Epidermal melanocyte (primary cell): ENCODE results near the gene GYPA.
"Not testable (repeated sequence)": the region's sequence is repeated elsewhere in the genome, so short reads cannot be mapped to it uniquely, and the experiment has no call there.

Source experiments
- DNase-seq: peaks from one replicate; pipeline ENCODE4 v3.0.0; 2011; ENCODE audit warnings: low spot score; ENCODE audit not compliant: insufficient read length

Gene GYPA

DNA sequence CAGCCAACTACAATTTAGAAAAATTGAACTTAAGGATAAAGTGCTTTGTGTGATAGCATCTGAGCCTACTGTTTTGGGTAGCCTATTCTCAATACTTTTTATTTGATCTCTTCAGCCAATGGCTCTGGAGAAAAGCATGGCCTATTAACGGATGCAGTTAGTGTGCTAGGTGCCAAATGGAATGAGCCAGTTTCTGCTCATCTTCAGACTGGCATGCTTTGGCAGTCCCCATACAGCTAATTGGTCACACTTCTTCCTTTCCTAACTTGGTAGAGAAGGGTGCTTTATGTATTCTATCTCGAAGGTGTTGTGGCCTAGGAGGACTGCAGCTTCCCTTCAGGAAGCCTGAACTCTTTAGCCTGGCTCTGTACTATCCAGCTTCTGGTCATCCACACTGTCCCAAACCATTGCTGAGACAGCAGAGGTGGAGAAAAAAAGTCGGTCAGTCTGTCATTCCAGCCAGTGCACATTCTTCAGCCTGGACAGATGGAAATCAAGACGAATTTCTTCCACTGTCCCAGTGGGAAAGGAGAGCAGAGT lies 11.1 kb downstream of the GYPA start:
- not testable (repeated sequence) for DNase-seq

DNA sequence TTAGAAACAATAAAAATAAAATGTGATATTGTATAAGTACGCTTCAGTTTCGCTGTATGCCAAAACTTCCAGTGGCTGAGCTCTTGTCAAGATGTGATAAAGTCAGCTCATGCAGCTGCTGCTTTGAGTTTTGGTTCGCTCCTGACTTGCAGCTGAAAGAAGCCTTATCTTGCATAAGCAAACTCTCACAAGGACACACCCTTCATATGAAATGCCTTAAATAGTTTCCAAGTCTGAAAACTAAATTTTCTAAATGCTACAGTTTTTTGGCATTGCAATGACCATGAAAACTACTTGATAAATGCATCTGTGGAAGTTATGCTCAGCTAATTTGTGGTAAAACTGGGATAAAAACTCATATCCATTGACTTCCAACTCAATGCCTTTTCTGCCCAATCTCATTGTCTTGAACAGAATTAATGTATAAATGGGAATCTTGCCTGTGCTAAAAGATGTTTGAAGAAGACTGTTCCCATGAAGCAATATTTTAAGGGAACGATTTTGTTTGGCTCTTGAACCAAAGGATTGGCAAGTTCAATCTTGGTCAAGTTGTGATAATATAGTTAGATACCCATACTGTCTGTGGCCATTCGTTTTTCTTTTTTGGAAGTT lies 11.7 kb downstream of the GYPA start:
- DNase-seq, result not testable (repeated sequence)

DNA sequence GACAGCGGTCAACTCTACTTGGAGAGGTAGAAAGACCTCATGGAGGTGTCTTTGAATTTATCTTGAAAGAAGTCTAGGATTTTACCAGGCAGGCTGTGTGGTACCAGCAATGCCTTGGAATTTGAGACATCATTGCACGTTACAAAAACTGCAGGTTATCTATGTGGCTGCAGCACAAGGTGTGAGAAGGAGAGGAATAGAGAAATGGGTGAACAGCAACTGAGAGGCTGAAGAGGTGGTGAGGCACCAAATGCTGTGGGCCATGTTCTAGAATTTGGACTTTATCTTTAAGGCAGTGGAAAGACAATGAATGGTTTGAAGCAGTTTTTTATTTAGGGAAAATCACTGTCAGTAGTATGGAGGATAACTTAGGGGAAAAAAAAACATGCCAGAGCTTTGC lies 15.4 kb downstream of the GYPA start:
- DNase-seq, result not testable (repeated sequence)

DNA sequence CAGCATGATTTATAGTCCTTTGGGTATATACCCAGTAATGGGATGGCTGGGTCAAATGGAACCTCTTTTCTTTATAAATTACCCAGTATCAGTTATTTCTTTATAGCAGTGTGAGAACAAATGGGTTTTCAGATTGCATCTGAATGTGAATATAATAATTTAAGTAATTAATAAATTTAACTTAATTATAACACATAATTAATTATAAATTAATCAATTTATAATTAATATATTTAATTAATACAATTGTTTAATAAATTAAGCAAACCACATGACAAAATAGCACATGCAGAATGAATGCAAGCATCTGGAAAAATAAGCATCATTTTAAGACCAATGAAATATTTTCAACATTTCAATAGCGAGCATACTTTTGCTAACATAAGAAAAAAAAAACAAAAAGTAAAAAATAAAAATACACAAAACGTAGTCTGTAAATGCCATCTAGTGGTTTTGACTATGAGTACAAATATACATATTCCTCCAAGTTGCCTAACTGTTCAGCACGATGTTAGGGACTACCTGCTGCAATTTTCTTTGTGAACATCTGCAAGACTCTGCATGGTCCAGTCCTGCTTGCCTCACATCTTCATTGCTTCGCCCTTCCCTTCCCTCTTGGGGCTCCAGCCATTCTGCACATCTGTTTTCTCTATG lies 16.4 kb downstream of the GYPA start:
- DNase-seq, result not testable (repeated sequence)

DNA sequence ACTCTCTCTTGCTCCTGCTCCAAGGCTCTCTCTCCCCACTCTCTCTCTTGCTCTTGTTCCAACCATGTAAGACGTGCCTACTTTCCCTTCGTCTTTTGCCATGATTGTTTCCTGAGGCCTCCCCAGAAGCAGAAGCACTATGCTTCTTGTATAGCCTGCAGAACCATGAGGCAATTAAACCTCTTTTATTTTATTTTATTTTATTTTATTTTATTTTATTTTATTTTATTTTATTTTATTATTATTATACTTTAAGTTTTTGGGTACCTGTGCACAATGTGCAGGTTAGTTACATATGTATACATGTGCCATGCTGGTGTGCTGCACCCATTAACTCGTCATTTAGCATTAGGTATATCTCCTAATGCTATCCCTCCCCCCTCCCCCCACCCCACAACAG lies 17.2 kb downstream of the GYPA start:
- DNase-seq, result not testable (repeated sequence)

DNA sequence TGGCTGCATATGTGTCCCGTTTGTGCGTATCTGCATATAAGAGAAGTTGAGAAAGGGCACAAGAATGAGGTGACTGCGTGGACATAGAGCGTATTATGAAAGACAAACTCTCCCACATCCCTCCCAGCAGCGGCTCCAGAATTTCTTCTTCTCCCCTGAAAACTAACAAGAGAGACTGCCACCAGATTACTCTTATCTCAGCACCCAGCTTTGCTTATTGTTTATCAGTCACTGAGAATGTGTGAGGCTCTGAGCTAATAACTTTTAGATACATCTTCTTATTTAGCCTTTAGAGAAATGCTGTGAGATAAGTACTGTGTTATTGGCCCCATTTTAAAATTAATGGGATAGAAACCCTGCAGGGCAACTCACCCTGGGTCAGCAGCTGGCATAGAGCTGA lies 20.8 kb downstream of the GYPA start:
- DNase-seq, result not testable (repeated sequence)

DNA sequence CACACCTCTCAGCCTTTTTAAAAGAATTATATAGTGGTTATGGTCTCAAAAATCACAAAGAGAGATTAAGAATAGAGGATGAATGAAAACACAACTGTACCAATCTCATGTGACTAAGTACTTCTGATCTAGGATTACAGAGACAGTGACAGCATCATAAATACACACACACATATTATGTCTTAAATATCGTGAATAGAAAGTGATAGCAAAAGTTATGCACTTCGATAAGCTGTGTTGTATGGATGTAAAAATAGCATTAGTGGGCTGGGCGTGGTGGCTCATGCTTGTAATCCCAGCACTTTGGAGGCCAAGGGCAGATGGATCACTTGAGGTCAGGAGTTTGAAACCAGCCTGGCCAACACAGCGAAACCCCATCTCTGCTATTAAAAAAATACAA lies 25.0 kb downstream of the GYPA start:
- DNase-seq, result no peak

DNA sequence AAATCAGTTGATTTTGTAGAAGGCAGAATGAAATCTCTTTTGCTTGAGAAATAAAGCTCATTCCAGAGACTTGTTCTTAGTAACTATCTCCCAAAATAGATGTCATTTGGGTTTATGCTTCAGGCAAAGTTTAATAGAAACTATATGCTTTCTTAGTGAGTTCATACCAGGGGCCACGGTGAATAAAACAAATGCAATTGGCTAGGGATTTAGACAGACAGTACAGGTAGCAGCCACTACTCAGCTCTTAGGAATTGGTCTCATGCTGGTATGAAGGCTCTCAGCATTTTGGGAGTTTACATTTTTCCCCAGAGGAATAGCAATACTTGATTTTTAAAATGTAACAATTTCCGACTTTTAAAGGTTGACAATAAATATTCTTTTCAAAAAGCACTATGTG lies 27.0 kb downstream of the GYPA start:
- no peak for DNase-seq

DNA sequence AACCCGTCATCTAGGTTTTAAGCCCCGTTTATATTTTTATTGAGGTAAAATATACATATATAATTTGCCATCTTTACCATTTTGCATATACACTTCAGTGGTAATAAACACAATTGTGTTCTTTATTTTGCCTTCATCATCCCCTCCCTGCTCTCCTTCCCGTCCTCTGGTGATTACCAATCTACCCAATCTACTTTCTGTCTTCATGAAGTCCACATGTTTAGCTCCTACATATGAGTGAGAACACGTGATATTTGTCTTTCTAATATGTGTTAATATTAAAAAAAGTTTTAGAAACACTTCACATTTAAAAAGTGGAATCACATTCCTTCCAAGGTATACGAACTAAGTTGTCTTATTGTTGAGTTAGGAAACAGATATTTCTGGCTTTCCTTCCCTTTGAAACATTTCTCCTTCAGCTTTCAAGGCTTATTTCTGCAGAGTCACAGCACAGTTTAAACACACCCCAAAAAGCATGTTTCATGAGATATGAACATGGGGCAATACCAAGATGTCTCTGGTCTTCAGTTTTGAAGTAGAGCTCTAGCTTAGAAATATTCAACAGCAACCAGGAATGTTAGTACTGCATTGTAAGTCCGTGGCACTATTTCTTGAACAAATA lies 35.9 kb downstream of the GYPA start:
- DNase-seq, result no peak

DNA sequence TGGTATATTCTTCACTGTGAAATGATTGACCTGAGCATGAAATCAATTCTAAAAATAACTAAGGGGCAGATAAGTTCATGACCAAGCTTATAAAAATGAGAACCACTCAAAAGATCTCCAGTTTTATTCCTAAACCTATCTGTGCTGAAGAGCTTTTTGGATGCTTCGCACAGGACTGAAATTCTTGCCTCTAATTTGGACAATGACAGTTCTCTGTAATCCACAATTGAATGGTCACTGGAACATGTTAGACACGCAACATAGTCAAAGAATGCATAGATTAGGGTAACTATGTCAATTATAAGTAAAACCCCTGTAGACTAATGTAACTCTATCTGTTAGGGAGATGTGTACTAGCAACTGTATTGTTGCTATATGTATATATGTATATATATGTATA lies 42.7 kb downstream of the GYPA start:
- not testable (repeated sequence) for DNase-seq

DNA sequence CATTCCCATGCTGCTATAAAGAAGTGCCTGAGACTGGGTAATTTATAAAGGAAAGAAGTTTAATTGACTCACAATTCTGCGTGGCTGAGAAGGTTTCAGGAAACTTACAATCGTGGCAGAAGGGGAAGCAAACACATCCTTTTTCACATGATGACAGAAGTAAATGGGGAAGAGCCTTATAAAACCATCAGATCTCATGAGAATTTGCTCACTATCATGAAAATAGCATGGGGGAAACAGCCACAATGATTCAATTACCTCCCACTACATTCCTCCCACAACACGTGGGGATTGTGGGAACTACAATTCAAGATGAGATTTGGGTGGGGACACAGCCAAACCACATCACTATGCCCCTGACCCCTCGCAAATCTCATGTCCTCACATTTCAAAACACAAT lies 46.5 kb downstream of the GYPA start:
- DNase-seq, result not testable (repeated sequence)

DNA sequence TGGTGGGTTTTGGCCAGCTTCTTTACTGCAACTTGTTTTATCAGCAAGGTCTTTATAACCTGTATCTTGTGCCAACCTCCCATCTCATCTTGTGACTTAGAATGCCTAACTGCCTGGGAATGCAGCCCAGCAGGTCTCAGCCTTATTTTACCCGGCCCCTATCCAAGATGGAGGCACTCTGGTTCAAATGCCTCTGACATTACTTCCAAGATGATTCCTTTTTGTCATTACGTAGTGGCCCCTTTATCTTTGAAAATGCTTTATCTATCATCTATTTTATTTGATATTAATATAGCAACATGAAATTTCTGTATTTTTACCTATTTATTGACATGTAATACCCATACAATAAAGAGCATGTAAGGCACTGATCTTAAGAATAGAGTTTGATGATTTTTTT lies 49.3 kb downstream of the GYPA start:
- DNase-seq, result not testable (repeated sequence)

DNA sequence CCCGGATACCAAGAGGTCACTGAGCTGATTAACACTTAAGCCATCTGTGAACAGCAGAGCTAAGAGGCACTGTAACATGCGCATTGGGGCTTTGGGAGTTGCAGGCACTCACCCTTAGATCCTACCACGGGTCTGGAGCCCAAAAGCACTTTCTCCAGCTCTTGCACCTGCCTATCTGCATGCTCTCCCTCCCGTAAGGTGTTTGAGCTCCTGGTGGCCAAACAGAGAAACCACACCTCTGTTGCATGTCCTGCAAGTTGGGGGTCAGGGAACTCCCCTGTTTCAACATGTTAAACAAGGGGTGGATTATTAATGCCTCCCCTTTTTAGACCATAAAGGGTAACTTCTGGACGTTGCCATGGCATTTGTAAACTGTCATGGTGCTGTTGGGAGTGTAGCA lies 49.8 kb downstream of the GYPA start:
- DNase-seq, result no peak

DNA sequence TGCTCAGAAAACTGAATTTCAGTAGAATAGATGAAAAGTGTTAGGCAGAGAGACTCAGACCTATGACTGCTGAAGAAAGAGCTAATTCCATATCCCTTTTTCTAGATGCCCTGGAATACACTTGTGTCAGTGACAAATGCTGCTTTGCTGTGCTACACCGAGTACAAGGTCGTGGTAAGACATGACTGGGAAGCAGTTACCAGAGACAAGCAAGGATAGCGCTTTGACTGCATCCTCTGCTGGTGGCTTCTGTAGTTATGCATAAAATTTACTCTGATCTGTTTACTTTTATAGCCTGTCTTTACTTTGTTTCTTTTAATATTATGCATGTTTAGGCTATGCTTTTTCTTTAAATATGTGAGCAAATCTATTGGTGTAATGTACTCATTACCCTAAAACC lies 58.5 kb downstream of the GYPA start:
- not testable (repeated sequence) for DNase-seq

DNA sequence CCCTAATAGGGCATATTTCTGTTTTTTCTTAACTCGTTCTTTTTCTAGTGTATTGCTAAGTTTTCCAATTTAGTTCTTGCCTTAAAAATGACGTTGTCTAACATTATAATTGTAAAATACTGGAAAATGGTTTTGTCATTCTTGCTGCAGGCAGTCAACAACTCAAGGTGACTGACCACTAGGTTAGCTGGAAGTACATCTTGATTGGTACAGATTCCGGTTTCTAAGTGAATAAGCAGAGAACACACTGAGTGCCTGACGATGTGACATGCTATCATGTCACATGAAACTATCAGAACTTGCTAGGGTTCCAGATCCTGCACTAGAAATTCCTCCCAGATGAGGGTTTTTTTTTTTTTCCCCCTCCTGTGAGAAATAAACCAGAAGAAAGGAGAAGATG lies 60.4 kb downstream of the GYPA start:
- DNase-seq, result not testable (repeated sequence)

DNA sequence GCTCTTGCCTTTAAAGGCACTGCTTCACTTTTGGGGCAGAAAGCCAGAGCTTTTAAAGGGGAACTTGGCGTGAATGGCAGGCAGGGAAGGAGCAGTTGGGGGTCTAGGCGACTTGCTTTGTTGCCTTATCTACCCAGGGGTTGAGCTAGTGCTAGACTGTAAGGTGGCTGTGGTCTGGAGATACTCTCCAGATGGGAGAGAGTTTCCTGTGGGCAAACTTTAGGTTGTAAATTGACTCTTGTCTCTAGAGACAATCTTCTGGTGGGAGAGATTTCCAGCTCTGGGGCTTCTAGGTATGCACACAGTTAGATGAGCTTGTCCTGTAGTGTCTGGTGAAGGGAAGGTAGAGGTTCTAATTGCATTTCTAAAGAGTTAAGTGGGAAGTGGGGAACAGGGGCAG lies 61.8 kb downstream of the GYPA start:
- not testable (repeated sequence) for DNase-seq

DNA sequence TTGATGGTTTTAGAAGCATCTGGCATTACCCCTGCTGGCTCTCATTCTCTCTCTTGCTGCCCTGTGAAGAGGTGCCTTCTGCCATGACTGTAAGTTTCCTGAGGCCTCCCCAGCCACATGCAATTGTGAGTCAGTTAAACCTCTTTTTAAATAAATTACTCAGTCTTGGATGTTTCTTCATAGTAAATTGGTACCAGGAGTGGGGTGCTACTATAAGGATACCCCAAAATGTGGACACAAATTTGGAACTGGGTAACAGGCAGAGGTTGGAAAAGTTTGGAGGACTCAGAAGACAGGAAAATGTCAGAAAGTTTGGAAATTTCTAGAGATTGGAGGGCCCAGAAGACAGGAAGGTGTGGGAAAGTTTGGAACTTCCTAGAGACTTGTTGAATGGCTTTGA lies 79.0 kb downstream of the GYPA start:
- not testable (repeated sequence) for DNase-seq

DNA sequence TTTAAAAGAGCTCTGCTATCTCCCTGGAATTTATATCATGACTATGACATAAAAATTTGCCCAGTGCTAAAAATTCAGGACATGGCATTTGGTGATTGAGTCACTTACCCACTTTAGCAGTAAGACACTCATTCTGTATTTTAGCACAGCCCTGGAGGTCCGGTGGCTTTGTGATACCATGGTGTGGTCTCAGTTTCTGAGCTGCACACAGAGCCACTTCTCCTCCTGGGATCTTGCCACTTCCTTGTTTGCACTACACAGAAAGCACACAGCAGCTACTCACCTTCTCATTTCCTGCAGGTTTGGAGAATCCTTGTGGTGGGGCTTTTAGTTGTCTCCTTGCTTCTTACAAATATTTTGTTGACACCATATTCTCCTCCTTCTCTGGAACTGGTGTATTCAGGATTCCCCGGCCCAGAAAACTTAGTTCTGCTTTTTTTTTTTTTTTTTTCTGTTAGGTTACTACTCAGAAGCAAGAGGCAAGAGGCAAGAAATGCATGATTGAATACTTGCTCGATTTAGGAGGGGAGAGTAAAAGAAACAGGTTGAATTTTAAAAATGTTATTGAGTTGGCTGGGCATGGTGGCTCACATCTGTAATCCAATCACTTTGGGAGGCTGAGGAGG lies 80.2 kb downstream of the GYPA start:
- not testable (repeated sequence) for DNase-seq
